HepG2 (cell line): Measurements from ENCODE around the gene FUT6. TPM values are rescaled to one million over a fixed set of nuclear protein-coding genes. Genes with fewer than 3 reads are reported as not detected.

ENCODE experiments used
- AKNA ChIP-seq: sonication (generic); formaldehyde crosslinking; IDR thresholded peaks from 2 replicates; pipeline ENCODE4 v1.4.0; 2020; ENCODE audit warnings: missing genetic modification reagents, borderline replicate concordance
- ARNT2 ChIP-seq: sonication (generic); formaldehyde crosslinking; IDR thresholded peaks from 2 replicates; pipeline ENCODE4 v1.8.0; 2022; ENCODE audit warnings: mild to moderate bottlenecking, low read depth, missing genetic modification reagents, moderate library complexity
- HMGA1 ChIP-seq: sonication (generic); formaldehyde crosslinking; conservative IDR thresholded peaks from 2 replicates; pipeline ENCODE4 v1.4.0; 2020; ENCODE audit warnings: missing genetic modification reagents
- HOMEZ ChIP-seq: IDR thresholded peaks from 2 replicates; pipeline ENCODE4 v1.6.1; 2016; ENCODE audit warnings: low read depth
- PRDM15 ChIP-seq: sonication (generic); formaldehyde crosslinking; IDR thresholded peaks from 2 replicates; pipeline ENCODE4 v1.4.0; 2020; ENCODE audit warnings: missing genetic modification reagents
- SKI ChIP-seq: fragments of 450-650 bp; IDR thresholded peaks from one replicate; pipeline ENCODE4 v1.6.1; 2018; ENCODE audit warnings: mild to moderate bottlenecking; ENCODE audit not compliant: partially characterized antibody
- TBL1XR1 ChIP-seq: fragments of 150-350 bp; IDR thresholded peaks from 2 replicates; pipeline ENCODE4 v1.6.1; 2014; ENCODE audit warnings: borderline replicate concordance, low read length; ENCODE audit not compliant: partially characterized antibody
- TP53 ChIP-seq: sonication (generic); formaldehyde crosslinking; conservative IDR thresholded peaks from 2 replicates; pipeline ENCODE4 v1.4.0; 2020; ENCODE audit warnings: missing genetic modification reagents
- WIZ ChIP-seq: sonication (generic); formaldehyde crosslinking; IDR thresholded peaks from 2 replicates; pipeline ENCODE4 v1.5.1; 2020; ENCODE audit warnings: mild to moderate bottlenecking, missing genetic modification reagents
- XBP1 ChIP-seq: sonication (generic); formaldehyde crosslinking; IDR thresholded peaks from 2 replicates; pipeline ENCODE4 v1.5.0; 2020; ENCODE audit warnings: missing genetic modification reagents
- ZC3H4 ChIP-seq: sonication (generic); formaldehyde crosslinking; IDR thresholded peaks from 2 replicates; pipeline ENCODE4 v1.4.0; 2020; ENCODE audit warnings: missing genetic modification reagents, borderline replicate concordance
- ZNF224 ChIP-seq: sonication (generic); formaldehyde crosslinking; IDR thresholded peaks from 2 replicates; pipeline ENCODE4 v1.5.0; 2020; ENCODE audit warnings: mild to moderate bottlenecking, missing genetic modification reagents
- ZNF235 ChIP-seq: sonication (generic); formaldehyde crosslinking; IDR thresholded peaks from 2 replicates; pipeline ENCODE4 v1.8.1; 2023; ENCODE audit warnings: mild to moderate bottlenecking, missing genetic modification reagents, borderline replicate concordance
- ZNF331 ChIP-seq: sonication (generic); formaldehyde crosslinking; IDR thresholded peaks from 2 replicates; pipeline ENCODE4 v1.4.0; 2020; ENCODE audit warnings: missing genetic modification reagents
- ZNF354B ChIP-seq: sonication (generic); formaldehyde crosslinking; IDR thresholded peaks from 2 replicates; pipeline ENCODE4 v1.8.0; 2022; ENCODE audit warnings: mild to moderate bottlenecking, missing genetic modification reagents
- ZNF562 ChIP-seq: sonication (generic); formaldehyde crosslinking; IDR thresholded peaks from 2 replicates; pipeline ENCODE4 v1.8.0; 2022; ENCODE audit warnings: missing genetic modification reagents, borderline replicate concordance
- ZNF660 ChIP-seq: sonication (generic); formaldehyde crosslinking; IDR thresholded peaks from 2 replicates; pipeline ENCODE4 v1.5.1; 2020; ENCODE audit warnings: mild to moderate bottlenecking, low read depth, missing genetic modification reagents, borderline replicate concordance
- ZNF879 ChIP-seq: sonication (generic); formaldehyde crosslinking; IDR thresholded peaks from 2 replicates; pipeline ENCODE4 v1.8.1; 2023; ENCODE audit warnings: missing genetic modification reagents
- ZNF891 ChIP-seq: sonication (generic); formaldehyde crosslinking; IDR thresholded peaks from 2 replicates; pipeline ENCODE4 v1.5.0; 2020; ENCODE audit warnings: mild to moderate bottlenecking, missing genetic modification reagents
- polyA plus RNA-seq, 8 experiments: library from polyadenylated mRNA; depleted of rRNA in 3 of 8; stranded (reverse) in 7 of 8; unstranded in 1 of 8; fragments of >200 nt; fragmentation: Illumina TruSeq in 4 of 8; extraction: Trizol in 4 of 8; gene quantifications; 2 replicates each; pipeline versions ENCODE4 v1.2.1 to v1.2.3, GENCODE V29; 2011 to 2016; ENCODE audit warnings: low read depth in 4 of 8, missing spikeins in 1 of 8, mixed read lengths in 1 of 8; ENCODE audit not compliant: insufficient read depth in 1 of 8
- total RNA-seq, 5 experiments: library from RNA; depleted of rRNA; stranded (reverse); fragments of >200 nt; fragmentation: Illumina TruSeq; extraction: Trizol; gene quantifications; 2 replicates each; pipeline ENCODE4 v1.2.3, GENCODE V29; 2016; ENCODE audit warnings: low read depth in 1 of 5

Gene FUT6
- total and polyA plus RNA-seq, 2 of the 13 experiments (the other 11 are each of a cell fraction or from before 2014, with no cell fraction given) = 8.2 to 27.7 TPM

GRCh38 chr19:5838353-5839064 lies 993 bp downstream of the FUT6 start (continued):
- TF ChIP-seq PRDM15 (no peak), SKI (no peak), HMGA1 (CRISPR knock-in tag) (no peak), ZNF891 (CRISPR knock-in tag) (no peak), ARNT2 (CRISPR knock-in tag) (0 out of 2 replicates have a peak, but pooled peaks have one; percentile 37), TBL1XR1 (no peak), ZNF354B (CRISPR knock-in tag) (0 out of 2 replicates have a peak, but pooled peaks have one; percentile 43), ZNF879 (CRISPR knock-in tag) (no peak), ZNF235 (CRISPR knock-in tag) (no peak), HOMEZ (CRISPR knock-in tag) (no peak), WIZ (CRISPR knock-in tag) (no peak; the same call in 1 of the 2 replicates), ZNF660 (CRISPR knock-in tag) (no peak), ZNF224 (CRISPR knock-in tag) (no peak), ZC3H4 (CRISPR knock-in tag) (no peak), AKNA (peak; percentile 31; the same call in 1 of the 2 replicates), ZNF562 (CRISPR knock-in tag) (no peak), TP53 (CRISPR knock-in tag) (no peak), XBP1 (CRISPR knock-in tag) (no peak), ZNF331 (CRISPR knock-in tag) (no peak)
